Vagina (tissue), 2 donors: ENCODE results near the gene TOPORS. TPM values are rescaled to one million over a fixed set of nuclear protein-coding genes. Genes with fewer than 3 reads are reported as not detected.

Source experiments
- DNase-seq, 2 donors: peaks; one replicate each; pipeline ENCODE4 v3.0.0-alpha.2; 2017; ENCODE audit errors: extremely low spot score in 2 of 2
- H3K27ac ChIP-seq: fragments of 200-600 bp; sonication (generic); one replicate; pipeline ENCODE4 v1.5.1; 2019
- H3K27me3 ChIP-seq: fragments of 200-600 bp; sonication (generic); one replicate; pipeline ENCODE4 v1.5.1; 2019
- H3K36me3 ChIP-seq, 2 donors: fragments of 200-600 bp; sonication (generic); one replicate each; pipeline ENCODE4 v1.5.1; 2017 to 2019
- H3K4me1 ChIP-seq: fragments of 200-600 bp; sonication (generic); one replicate; pipeline ENCODE4 v1.5.1; 2019
- H3K4me3 ChIP-seq, 2 donors: fragments of 200-600 bp; sonication (generic); 1 replicate in 1 of 2; 2 replicates in 1 of 2; pipeline ENCODE4 v1.5.1; 2016 to 2019
- H3K9me3 ChIP-seq: fragments of 200-600 bp; sonication (generic); one replicate; pipeline ENCODE4 v1.5.1; 2019
- POLR2A ChIP-seq, 2 donors: fragments of 450-650 bp; IDR thresholded peaks; one replicate each; pipeline ENCODE4 v1.6.1; 2017; ENCODE audit warnings: antibody characterized with exemption in 2 of 2, mild to moderate bottlenecking in 2 of 2, moderate library complexity in 2 of 2
- POLR2AphosphoS5 ChIP-seq, 2 donors: sonication (generic); formaldehyde crosslinking; IDR thresholded peaks; one replicate each; pipeline ENCODE4 v1.9.0; 2017; ENCODE audit warnings: antibody characterized with exemption in 2 of 2, mild to moderate bottlenecking in 2 of 2, low read depth in 1 of 2; ENCODE audit not compliant: insufficient read depth in 1 of 2
- intact Hi-C: fragments of 100-400 bp; cut with DNase I; formaldehyde crosslinking; loops from one replicate; pipeline ENCODE4 v1.15.1; 2023
- total RNA-seq: library from RNA; depleted of rRNA; stranded (reverse); fragments of >200 nt; gene quantifications from one replicate; pipeline ENCODE4 v1.2.3, GENCODE V29; 2016
- TF ChIP-seq, protein P1 (sequence below), 3 experiments: fragments of 450-650 bp in 2 of 3; fragments of 200-600 bp in 1 of 3; sonication (generic) in 1 of 3; IDR thresholded peaks; one replicate each; pipeline ENCODE4 v1.5.1; 2017 to 2019; ENCODE audit warnings: antibody characterized with exemption in 3 of 3, mild to moderate bottlenecking in 2 of 3, moderate library complexity in 2 of 3

Gene TOPORS
- total RNA-seq, 1 donor from 2014 or later: 18.4 TPM

DNA sequence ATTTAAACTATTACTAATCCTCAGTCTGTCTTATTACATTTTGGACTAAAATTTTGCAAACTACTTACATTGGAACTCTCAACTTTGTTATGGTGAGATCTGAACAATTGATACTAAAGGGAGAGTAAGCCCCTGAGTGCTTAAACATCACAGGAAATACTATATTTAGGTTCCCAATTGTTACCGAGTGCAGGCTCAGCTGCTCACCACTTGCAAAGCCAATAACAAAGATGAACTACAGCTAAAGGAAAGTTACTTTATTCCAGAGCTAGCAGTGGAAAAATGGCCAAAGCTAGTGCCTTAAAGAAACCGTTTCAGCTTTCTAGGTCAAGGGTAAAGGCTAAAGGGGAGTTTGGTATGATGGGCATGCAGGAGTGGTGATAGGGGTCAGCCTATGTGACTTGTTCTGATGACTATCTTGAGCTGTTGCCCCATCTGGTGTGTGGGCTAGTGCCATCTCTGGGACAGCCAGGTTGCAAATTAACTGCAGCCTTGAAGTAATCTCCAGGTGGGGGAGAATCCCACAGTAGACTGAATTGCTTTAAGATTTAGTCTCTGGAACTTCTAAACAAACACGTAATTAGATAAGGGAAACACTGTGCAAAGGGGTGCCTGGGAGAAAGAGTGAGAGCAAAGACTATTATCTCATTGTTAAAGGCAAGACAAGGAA lies 28.4 kb upstream of the TOPORS start:
- Histone ChIP-seq H3K27me3 (no peaks in the 10 kb centered on the region), H3K27ac (no peak overlapping the region), H3K9me3 (no peaks in the 10 kb centered on the region), H3K4me1 (no peaks in the 10 kb centered on the region), H3K36me3 (no peaks in the 10 kb centered on the region), H3K4me3 (no peak overlapping the region)
- TF ChIP-seq POLR2AphosphoS5 (IDR thresholded peaks at IDR 0.05; ENCODE audit: insufficient read depth in 1 of 2, low read depth in 1 of 2) (no peak), POLR2A (IDR thresholded peaks at IDR 0.05) (no peak)
- TF ChIP-seq, protein P1, sequence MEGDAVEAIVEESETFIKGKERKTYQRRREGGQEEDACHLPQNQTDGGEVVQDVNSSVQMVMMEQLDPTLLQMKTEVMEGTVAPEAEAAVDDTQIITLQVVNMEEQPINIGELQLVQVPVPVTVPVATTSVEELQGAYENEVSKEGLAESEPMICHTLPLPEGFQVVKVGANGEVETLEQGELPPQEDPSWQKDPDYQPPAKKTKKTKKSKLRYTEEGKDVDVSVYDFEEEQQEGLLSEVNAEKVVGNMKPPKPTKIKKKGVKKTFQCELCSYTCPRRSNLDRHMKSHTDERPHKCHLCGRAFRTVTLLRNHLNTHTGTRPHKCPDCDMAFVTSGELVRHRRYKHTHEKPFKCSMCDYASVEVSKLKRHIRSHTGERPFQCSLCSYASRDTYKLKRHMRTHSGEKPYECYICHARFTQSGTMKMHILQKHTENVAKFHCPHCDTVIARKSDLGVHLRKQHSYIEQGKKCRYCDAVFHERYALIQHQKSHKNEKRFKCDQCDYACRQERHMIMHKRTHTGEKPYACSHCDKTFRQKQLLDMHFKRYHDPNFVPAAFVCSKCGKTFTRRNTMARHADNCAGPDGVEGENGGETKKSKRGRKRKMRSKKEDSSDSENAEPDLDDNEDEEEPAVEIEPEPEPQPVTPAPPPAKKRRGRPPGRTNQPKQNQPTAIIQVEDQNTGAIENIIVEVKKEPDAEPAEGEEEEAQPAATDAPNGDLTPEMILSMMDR (IDR thresholded peaks at IDR 0.05): no peak
- intact Hi-C loops: no loop called here
- no peak for DNase-seq

- intact Hi-C loops: loop anchor here (5.0 to 10.0 kb wide), 2 partner anchors 208 to 415 kb away; no protein-coding TSS in a partner anchor
- no peak overlapping the region for H3K4me3 ChIP-seq
- DNase-seq: no peak
- no peak overlapping the region for H3K27ac ChIP-seq
- no peak for TF ChIP-seq POLR2A (IDR thresholded peaks at IDR 0.05)
- TF ChIP-seq, protein P1 (IDR thresholded peaks at IDR 0.05): peak; percentile 87 to 93 (median 88)
- TF ChIP-seq POLR2AphosphoS5 (IDR thresholded peaks at IDR 0.05; ENCODE audit: insufficient read depth in 1 of 2, low read depth in 1 of 2): peak in 1 of 2 donors; percentile 10
- no peaks in the 10 kb centered on the region for H3K36me3 ChIP-seq
- H3K9me3 ChIP-seq: no peaks in the 10 kb centered on the region
- no peaks in the 10 kb centered on the region for H3K27me3 ChIP-seq
- H3K4me1 ChIP-seq: no peaks in the 10 kb centered on the region
Observed at GRCh38 chr9:32579706-32580331, 27.4 kb upstream of the TOPORS start.

DNA sequence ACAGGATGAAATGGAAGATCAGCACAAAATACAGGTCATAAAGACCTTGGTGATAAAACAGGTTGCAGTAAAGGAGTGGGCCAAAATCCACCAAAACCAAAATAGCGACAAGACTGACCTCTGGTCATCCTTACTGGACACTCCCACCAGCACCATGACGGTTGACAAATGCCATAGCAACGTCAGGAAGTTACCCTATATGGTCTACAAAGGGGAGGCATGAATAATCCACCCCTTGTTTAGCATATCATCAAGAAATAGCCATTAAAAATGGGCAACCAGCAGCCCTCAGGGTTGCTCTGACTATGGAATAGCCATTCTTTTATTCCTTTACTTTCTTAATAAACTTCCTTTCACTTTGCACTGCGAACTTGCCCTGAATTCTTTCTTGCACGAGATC lies 26.6 kb upstream of the TOPORS start:
- TF ChIP-seq POLR2AphosphoS5 (IDR thresholded peaks at IDR 0.05; ENCODE audit: insufficient read depth in 1 of 2, low read depth in 1 of 2): no peak
- TF ChIP-seq, protein P1 (IDR thresholded peaks at IDR 0.05): no peak
- no peak for TF ChIP-seq POLR2A (IDR thresholded peaks at IDR 0.05)
- DNase-seq: no peak
- H3K27ac ChIP-seq: no peak overlapping the region
- no peak overlapping the region for H3K4me3 ChIP-seq
- no peaks in the 10 kb centered on the region for H3K27me3 ChIP-seq
- no peaks in the 10 kb centered on the region for H3K4me1 ChIP-seq
- intact Hi-C loops: loop anchor here (5.0 to 10.0 kb wide), 2 partner anchors 207 to 416 kb away; no protein-coding TSS in a partner anchor
- no peaks in the 10 kb centered on the region for H3K36me3 ChIP-seq
- no peaks in the 10 kb centered on the region for H3K9me3 ChIP-seq

DNA sequence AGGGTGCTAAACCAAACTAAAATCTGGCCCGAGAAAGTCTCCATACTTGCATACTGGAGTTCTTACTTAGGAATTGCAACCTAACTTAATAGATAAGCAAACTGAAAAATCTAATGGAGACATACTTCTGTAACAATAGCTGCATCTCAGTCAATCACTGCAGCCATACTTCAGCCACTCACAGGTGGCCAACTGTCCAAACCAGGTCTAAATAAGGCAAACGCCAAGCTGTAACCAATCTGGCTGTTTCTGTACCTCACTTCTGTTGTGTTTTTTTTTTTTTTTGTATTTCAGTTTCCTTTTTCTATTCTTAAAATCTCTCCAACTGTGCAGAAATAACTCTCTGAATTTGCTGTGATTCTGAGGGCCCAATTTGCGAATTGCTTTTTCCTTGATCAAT lies 24.9 kb upstream of the TOPORS start:
- DNase-seq: no peak
- H3K27ac ChIP-seq: no peak overlapping the region
- intact Hi-C loops: loop anchor here (5.0 to 10.0 kb wide), 2 partner anchors 205 to 417 kb away; no protein-coding TSS in a partner anchor
- H3K36me3 ChIP-seq: no peaks in the 10 kb centered on the region
- no peaks in the 10 kb centered on the region for H3K9me3 ChIP-seq
- no peak overlapping the region for H3K4me3 ChIP-seq
- peaks cover 7% of the 10 kb centered on the region for H3K4me1 ChIP-seq
- no peaks in the 10 kb centered on the region for H3K27me3 ChIP-seq
- TF ChIP-seq, protein P1 (IDR thresholded peaks at IDR 0.05): no peak
- no peak for TF ChIP-seq POLR2A (IDR thresholded peaks at IDR 0.05)

- Histone ChIP-seq H3K4me3 (no peak overlapping the region), H3K36me3 (no peaks in the 10 kb centered on the region), H3K4me1 (peaks cover 24% of the 10 kb centered on the region), H3K27me3 (no peaks in the 10 kb centered on the region), H3K9me3 (no peaks in the 10 kb centered on the region), H3K27ac (no peak overlapping the region)
- intact Hi-C loops: loop anchor here (5.0 to 10.0 kb wide), 2 partner anchors 203 to 420 kb away; no protein-coding TSS in a partner anchor
- TF ChIP-seq, protein P1 (IDR thresholded peaks at IDR 0.05): no peak
- TF ChIP-seq POLR2A (IDR thresholded peaks at IDR 0.05): no peak
- no peak for TF ChIP-seq POLR2AphosphoS5 (IDR thresholded peaks at IDR 0.05; ENCODE audit: insufficient read depth in 1 of 2, low read depth in 1 of 2)
- DNase-seq: no peak
Observed at GRCh38 chr9:32574858-32575257, 22.5 kb upstream of the TOPORS start.
